H9 (cell line): ENCODE results near the gene SLC1A1. TPM values are rescaled to one million over a fixed set of nuclear protein-coding genes. Genes with fewer than 3 reads are reported as not detected.

Source experiments
- DNase-seq: peaks from one replicate; pipeline ENCODE4 v3.0.0-alpha.2; 2017
- H2AFZ ChIP-seq: one replicate; pipeline ENCODE4 v1.6.1; 2013; ENCODE audit warnings: mild to moderate bottlenecking, low read length, control low read depth, moderate library complexity
- H2AK5ac ChIP-seq: 2 replicates; pipeline ENCODE4 v1.6.1; 2013; ENCODE audit warnings: low read length, control low read depth, mixed read lengths; ENCODE audit not compliant: insufficient read length
- H2BK120ac ChIP-seq: one replicate; pipeline ENCODE4 v1.6.1; 2013; ENCODE audit warnings: low read depth, mild to moderate bottlenecking, low read length, control low read depth, inconsistent platforms; ENCODE audit not compliant: poor library complexity, severe bottlenecking
- H2BK12ac ChIP-seq: 2 replicates; pipeline ENCODE4 v1.6.1; 2013; ENCODE audit warnings: low read length, control low read depth, mixed read lengths, low read depth; ENCODE audit not compliant: insufficient read length
- H2BK15ac ChIP-seq: 2 replicates; pipeline ENCODE4 v1.6.1; 2013; ENCODE audit warnings: low read depth, low read length, control low read depth
- H2BK20ac ChIP-seq: one replicate; pipeline ENCODE4 v1.6.1; 2013; ENCODE audit warnings: low read depth, mild to moderate bottlenecking, low read length, control low read depth, inconsistent platforms; ENCODE audit not compliant: poor library complexity, severe bottlenecking
- H2BK5ac ChIP-seq: 2 replicates; pipeline ENCODE4 v1.6.1; 2013; ENCODE audit warnings: low read length, control low read depth, mixed read lengths; ENCODE audit not compliant: insufficient read length
- H3K14ac ChIP-seq: 2 replicates; pipeline ENCODE4 v1.6.1; 2013; ENCODE audit warnings: low read length, control low read depth; ENCODE audit not compliant: insufficient read depth
- H3K18ac ChIP-seq: 2 replicates; pipeline ENCODE4 v1.6.1; 2013; ENCODE audit warnings: low read depth, mild to moderate bottlenecking, mixed read lengths, low read length, control low read depth; ENCODE audit not compliant: insufficient read length
- H3K23ac ChIP-seq: 2 replicates; pipeline ENCODE4 v1.6.1; 2013; ENCODE audit warnings: low read length, control low read depth, mixed read lengths, low read depth; ENCODE audit not compliant: insufficient read length
- H3K23me2 ChIP-seq: 2 replicates; pipeline ENCODE4 v1.6.1; 2013; ENCODE audit warnings: low read depth, mild to moderate bottlenecking, mixed read lengths, low read length, control low read depth; ENCODE audit not compliant: insufficient read length, poor library complexity, severe bottlenecking
- H3K27ac ChIP-seq: 2 replicates; pipeline ENCODE4 v1.5.1; 2013; ENCODE audit warnings: low read length, control low read depth, mixed read lengths, low read depth; ENCODE audit not compliant: insufficient read length
- H3K27me3 ChIP-seq: 2 replicates; pipeline ENCODE4 v1.6.1; 2013; ENCODE audit warnings: low read length, control low read depth, inconsistent platforms; ENCODE audit not compliant: insufficient read depth
- H3K4ac ChIP-seq: 2 replicates; pipeline ENCODE4 v1.6.1; 2013; ENCODE audit warnings: low read depth, mild to moderate bottlenecking, control low read depth, inconsistent platforms, low read length, moderate library complexity
- H3K4me1 ChIP-seq: 2 replicates; pipeline ENCODE4 v1.6.1; 2013; ENCODE audit warnings: low read length, control low read depth, inconsistent platforms; ENCODE audit not compliant: insufficient read depth
- H3K4me2 ChIP-seq: 2 replicates; pipeline ENCODE4 v1.6.1; 2013; ENCODE audit warnings: low read length, control low read depth, mixed read lengths; ENCODE audit not compliant: insufficient read length, insufficient read depth
- H3K56ac ChIP-seq: 2 replicates; pipeline ENCODE4 v1.6.1; 2013; ENCODE audit warnings: low read depth, mild to moderate bottlenecking, mixed read lengths, low read length, control low read depth; ENCODE audit not compliant: insufficient read length
- H3K79me1 ChIP-seq: 2 replicates; pipeline ENCODE4 v1.6.1; 2013; ENCODE audit warnings: low read depth, mild to moderate bottlenecking, moderate library complexity, low read length, control low read depth, inconsistent platforms; ENCODE audit not compliant: insufficient read depth, poor library complexity, severe bottlenecking
- H3K79me2 ChIP-seq: 2 replicates; pipeline ENCODE4 v1.6.1; 2013; ENCODE audit warnings: low read length, control low read depth, inconsistent platforms; ENCODE audit not compliant: insufficient read depth
- H3K9ac ChIP-seq: 2 replicates; pipeline ENCODE4 v1.6.1; 2013; ENCODE audit warnings: low read length, control low read depth, mixed read lengths; ENCODE audit not compliant: insufficient read length; ENCODE audit errors: extremely low read depth
- H3K9me3 ChIP-seq: one replicate; pipeline ENCODE4 v1.6.1; 2013; ENCODE audit warnings: low read depth, low read length, inconsistent platforms; ENCODE audit not compliant: control insufficient read depth
- H3T11ph ChIP-seq: one replicate; pipeline ENCODE4 v1.6.1; 2013; ENCODE audit warnings: mild to moderate bottlenecking, low read length, control low read depth, inconsistent platforms
- H4K20me1 ChIP-seq: one replicate; pipeline ENCODE4 v1.6.1; 2013; ENCODE audit not compliant: control insufficient read depth, insufficient read length, insufficient read depth
- H4K5ac ChIP-seq: 2 replicates; pipeline ENCODE4 v1.6.1; 2013; ENCODE audit warnings: low read depth, mild to moderate bottlenecking, mixed read lengths, low read length, control low read depth; ENCODE audit not compliant: insufficient read length
- H4K8ac ChIP-seq: replicated peaks from 2 replicates; pipeline ENCODE4 v1.6.1; 2013; ENCODE audit warnings: low read length, control low read depth, mixed read lengths, low read depth; ENCODE audit not compliant: insufficient read length
- H4K91ac ChIP-seq: 2 replicates; pipeline ENCODE4 v1.6.1; 2013; ENCODE audit warnings: low read depth, mild to moderate bottlenecking, moderate library complexity, mixed read lengths, low read length, control low read depth; ENCODE audit not compliant: insufficient read length
- H3K27ac Mint-ChIP-seq, 3 experiments: 2 replicates in 2 of 3; 3 replicates in 1 of 3; pipeline ENCODE4 v1.8.0; 2020 to 2021; ENCODE audit warnings: mixed read lengths in 3 of 3, mild to moderate bottlenecking in 1 of 3, moderate library complexity in 1 of 3
- H3K27me3 Mint-ChIP-seq: 2 replicates; pipeline ENCODE4 v1.8.0; 2021; ENCODE audit warnings: low read depth, mild to moderate bottlenecking, moderate library complexity, mixed read lengths
- H3K36me3 Mint-ChIP-seq, 3 experiments: 2 replicates in 2 of 3; 3 replicates in 1 of 3; pipeline ENCODE4 v1.8.0; 2020 to 2021; ENCODE audit warnings: low read depth in 3 of 3, mixed read lengths in 3 of 3; ENCODE audit not compliant: insufficient read depth in 1 of 3
- H3K4me1 Mint-ChIP-seq, 2 experiments: 2 replicates each; pipeline ENCODE4 v1.8.0; 2020; ENCODE audit warnings: mixed read lengths in 2 of 2
- H3K4me3 Mint-ChIP-seq, 2 experiments: 2 replicates in 1 of 2; 3 replicates in 1 of 2; pipeline ENCODE4 v1.8.0; 2020 to 2021; ENCODE audit warnings: mild to moderate bottlenecking in 2 of 2, mixed read lengths in 2 of 2, moderate library complexity in 1 of 2
- H3K9me3 Mint-ChIP-seq, 2 experiments: 2 replicates in 1 of 2; 3 replicates in 1 of 2; pipeline ENCODE4 v1.8.0; 2020; ENCODE audit warnings: mild to moderate bottlenecking in 2 of 2, mixed read lengths in 2 of 2, moderate library complexity in 1 of 2
- WGBS: extraction: QIAGEN DNeasy Blood & Tissue Kit; methylation state at CpG from one replicate; pipeline ENCODE4 v1.1.7; 2013; ENCODE audit warnings: missing lambda C conversion rate, low lambda C conversion rate, mixed read lengths; ENCODE audit not compliant: insufficient read length; ENCODE audit errors: extremely low coverage; 5-methylcytosine and 5-hydroxymethylcytosine counted together
- total RNA-seq: library from RNA; stranded (reverse); gene quantifications from 2 replicates; pipeline ENCODE4 v1.2.1, GENCODE V29; 2021
- TF ChIP-seq, protein P1 (sequence below): fragments of 200-600 bp; sonication (generic); conservative IDR thresholded peaks from 3 replicates; pipeline ENCODE4 v1.8.0; 2021; ENCODE audit warnings: antibody characterized with exemption, mild to moderate bottlenecking

Gene SLC1A1
- total RNA-seq, 1 experiment from 2014 or later, result 4.7 TPM

DNA sequence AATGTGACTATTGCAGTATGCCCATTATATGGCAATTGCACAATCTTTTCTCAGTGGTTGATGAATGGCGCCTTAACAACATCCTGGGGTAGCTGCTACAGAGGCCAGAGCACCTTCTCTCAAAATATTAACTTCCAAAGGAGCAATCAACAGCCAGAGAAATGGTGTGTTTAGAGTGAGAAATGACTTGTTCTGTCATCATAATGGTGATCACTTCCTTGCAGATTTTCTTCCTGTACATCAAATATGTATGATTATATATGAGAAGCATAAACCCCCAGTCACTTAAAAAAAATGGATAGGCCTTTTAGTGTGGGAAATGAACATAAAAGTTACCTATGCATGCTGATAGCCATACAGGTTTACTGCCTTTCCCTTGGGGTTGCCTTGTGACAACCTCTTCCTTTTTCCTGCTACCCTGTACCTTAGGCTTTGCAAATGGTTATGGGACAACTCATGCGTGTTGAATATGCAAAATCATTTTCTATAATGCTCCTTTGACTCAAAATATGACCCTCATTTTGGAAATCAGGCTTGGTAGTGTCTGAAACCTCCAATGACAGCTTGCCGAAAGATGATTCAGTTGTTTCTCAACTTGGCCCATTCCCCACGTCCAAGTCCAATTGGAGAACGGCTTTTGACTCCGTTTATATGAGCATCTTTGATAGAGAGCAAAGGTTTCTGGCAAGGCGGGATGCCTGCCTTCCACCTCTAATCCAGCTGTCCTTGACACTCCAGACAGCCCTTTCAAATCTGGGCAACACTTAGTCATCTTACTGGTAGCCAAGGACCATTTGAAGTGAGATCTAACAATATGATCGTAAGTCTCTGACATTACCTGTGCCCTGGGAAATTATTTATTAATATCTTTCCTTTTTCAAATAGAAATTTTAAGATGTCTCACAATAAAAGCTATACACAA lies 69.3 kb downstream of the SLC1A1 start:
- WGBS, result no CpG with 5 or more reads among the region's 8 CpGs

More for the DNA sequence above, 69.3 kb downstream of the SLC1A1 start:
- Histone ChIP-seq H3K27ac (no peak overlapping the region), H3K79me1 (no peaks in the 10 kb centered on the region), H4K5ac (no peak overlapping the region), H3K18ac (no peak overlapping the region), H2BK12ac (no peak overlapping the region), H3T11ph (no peak overlapping the region), H2BK20ac (no peak overlapping the region), H2AK5ac (no peak overlapping the region), H4K8ac (no peak overlapping the region), H3K9ac (no peak overlapping the region), H3K56ac (no peak overlapping the region), H3K4me2 (no peak overlapping the region), H2BK5ac (no peak overlapping the region), H3K23me2 (no peaks in the 10 kb centered on the region), H4K91ac (no peak overlapping the region), H2AFZ (no peak overlapping the region), H3K4me1 (no peaks in the 10 kb centered on the region), H4K20me1 (no peaks in the 10 kb centered on the region), H3K27me3 (no peaks in the 10 kb centered on the region), H3K9me3 (no peaks in the 10 kb centered on the region), H3K4ac (no peak overlapping the region), H3K23ac (no peak overlapping the region), H2BK15ac (no peak overlapping the region), H3K14ac (no peak overlapping the region), H2BK120ac (no peak overlapping the region), H3K79me2 (no peaks in the 10 kb centered on the region)
- Mint-ChIP-seq H3K27ac (no peak overlapping the region), H3K36me3 (peaks cover 0 to 4% (median 0%) of the 10 kb centered on the region in 3 experiments; a peak in 1 of 7 replicates), H3K27me3 (no peaks in the 10 kb centered on the region), H3K9me3 (no peaks in the 10 kb centered on the region), H3K4me3 (no peak overlapping the region), H3K4me1 (peaks cover 14 to 16% of the 10 kb centered on the region in 2 experiments)
- DNase-seq, result no peak
- TF ChIP-seq, protein P1, sequence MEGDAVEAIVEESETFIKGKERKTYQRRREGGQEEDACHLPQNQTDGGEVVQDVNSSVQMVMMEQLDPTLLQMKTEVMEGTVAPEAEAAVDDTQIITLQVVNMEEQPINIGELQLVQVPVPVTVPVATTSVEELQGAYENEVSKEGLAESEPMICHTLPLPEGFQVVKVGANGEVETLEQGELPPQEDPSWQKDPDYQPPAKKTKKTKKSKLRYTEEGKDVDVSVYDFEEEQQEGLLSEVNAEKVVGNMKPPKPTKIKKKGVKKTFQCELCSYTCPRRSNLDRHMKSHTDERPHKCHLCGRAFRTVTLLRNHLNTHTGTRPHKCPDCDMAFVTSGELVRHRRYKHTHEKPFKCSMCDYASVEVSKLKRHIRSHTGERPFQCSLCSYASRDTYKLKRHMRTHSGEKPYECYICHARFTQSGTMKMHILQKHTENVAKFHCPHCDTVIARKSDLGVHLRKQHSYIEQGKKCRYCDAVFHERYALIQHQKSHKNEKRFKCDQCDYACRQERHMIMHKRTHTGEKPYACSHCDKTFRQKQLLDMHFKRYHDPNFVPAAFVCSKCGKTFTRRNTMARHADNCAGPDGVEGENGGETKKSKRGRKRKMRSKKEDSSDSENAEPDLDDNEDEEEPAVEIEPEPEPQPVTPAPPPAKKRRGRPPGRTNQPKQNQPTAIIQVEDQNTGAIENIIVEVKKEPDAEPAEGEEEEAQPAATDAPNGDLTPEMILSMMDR, result no peak
